HG03520 (cell line): ENCODE data around the gene PRKAG2.

ENCODE experiments used
- ATAC-seq: cut with Tn5 transposase; IDR thresholded peaks from one replicate; pipeline ENCODE4 v1.9.1; 2021; ENCODE audit warnings: mild to moderate bottlenecking, moderate library complexity; ENCODE audit not compliant: unreplicated experiment

The PRKAG2 gene

DNA sequence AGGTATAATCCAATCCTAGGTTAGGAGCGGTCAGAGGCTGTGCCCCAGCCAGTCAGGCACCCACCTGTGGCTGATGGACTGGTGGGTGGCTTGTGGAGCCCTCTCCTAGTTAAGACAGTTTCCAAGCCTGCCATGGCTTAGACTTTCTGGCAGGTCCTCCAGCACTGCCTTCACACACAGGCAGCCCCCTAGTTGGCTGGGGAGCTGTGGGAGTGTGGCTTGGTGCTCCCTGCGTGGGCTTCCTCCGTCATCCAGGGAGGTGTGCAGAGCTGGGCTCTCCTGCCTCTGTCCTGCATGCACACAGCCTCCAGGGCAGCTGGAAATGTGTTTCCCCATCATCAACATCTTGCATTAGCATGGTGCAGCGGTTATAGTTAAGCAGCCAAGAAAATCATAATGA lies 273.0 kb downstream of the PRKAG2 start:
- ATAC-seq, result no peak

DNA sequence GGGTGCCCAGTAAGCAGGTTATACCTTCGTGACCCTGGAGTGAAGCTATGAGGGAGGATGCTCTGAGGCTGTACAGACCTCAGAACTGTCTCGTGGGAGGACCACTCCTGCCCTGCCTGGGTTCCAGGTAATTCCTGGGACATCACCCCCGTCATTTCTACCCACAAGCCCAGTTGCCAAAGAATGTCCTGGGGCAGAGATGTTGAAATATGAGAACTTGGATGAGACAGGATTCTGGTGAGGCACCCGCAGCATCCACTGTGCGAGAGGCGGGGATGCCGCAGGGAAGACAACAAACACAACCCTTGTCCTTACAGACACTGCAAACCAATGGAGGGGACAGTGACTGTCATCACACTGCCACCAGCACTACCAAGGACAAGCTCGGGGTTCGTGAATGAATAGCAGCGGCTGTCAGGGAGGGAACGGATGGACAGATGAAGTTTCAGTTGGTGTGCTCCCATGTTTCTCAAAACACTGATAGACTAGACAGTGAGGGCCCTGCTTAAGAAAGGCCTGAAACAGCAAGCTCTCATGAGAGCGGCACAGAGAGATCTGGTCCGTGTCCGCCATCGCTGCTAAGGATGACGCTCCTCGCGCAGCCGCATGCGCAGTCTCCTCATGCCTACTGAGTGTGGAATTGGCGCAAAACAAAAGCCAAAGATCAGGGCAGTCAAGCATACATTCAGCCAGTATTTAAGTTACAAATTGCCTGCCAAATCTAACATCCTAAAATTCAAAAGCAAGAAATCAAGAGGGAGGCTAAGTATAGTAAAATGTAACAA lies 275.2 kb downstream of the PRKAG2 start:
- no peak for ATAC-seq

- ATAC-seq, result no peak
These were observed 276.6 kb downstream of the PRKAG2 start for GRCh38 chr7:151600331-151600730.

- no peak for ATAC-seq
These were observed 277.3 kb downstream of the PRKAG2 start for GRCh38 chr7:151599401-151600227.

DNA sequence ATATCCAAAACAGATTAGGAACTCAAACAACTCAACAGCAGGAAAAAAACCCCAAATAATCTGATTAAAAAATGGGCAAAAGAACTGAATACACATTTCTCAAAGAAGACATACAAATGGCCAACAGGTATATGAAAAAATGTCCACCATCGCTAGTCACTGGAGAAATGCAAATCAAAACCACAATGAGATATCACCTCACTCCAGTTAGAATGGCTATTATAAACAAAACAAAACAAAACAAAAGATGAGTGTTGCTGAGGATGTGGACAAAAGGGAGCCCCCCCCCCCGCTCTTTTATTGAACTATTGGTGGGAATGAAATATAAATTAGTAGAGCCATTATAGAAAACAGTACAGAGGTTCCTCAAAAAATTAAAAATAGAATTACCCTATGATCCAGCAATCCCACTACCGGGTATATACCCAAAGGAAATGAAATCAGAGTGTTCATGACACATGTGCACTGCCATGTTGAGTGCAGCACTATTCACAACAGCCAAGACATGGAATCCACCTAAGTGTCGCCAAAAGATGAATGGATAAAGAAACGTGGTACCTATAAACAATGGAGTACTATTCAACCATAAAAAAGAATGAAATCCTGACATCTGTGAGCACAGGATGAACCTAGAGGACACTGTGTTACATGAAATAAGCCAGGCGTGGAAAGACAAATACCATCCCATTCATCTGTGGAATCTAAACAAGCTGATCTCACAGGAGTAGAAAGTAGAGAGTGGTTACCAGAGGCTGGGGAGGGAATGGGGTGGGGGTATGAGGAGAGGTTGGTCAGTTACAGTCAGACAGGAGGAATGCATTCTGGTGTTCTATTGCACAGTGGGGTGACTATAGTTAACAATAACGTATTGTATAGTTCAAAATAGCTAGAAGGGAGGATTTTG lies 279.1 kb downstream of the PRKAG2 start:
- no peak for ATAC-seq

DNA sequence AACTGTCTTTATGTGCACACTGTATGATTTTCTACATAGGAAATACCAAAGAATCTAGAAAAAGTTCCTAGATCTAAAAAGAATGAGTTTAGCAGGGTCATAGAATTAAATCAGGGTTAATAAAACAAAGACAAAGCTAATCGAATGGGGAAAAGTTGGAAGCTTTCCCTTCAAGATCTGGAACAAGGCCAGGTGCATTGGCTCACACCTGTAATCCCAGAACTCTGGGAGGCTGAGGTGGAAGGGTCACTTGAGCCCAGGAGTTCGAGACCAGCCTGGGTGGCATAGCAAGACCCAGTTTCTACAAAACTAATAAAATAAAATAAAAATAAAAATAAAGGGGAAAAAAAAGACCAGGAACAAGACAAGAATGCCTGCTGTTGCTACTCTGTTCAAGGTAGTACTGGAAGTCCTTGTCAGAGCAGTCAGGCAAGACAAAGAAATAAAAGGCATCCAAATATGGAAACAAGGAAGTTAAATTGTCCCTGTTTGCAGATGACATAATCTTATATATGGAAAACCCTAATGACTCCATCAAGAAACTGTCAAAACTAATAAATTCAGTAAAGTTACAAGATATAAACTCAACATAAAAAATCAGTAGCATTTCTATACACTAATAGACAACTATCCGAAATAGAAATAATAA lies 281.1 kb downstream of the PRKAG2 start:
- ATAC-seq, result no peak

DNA sequence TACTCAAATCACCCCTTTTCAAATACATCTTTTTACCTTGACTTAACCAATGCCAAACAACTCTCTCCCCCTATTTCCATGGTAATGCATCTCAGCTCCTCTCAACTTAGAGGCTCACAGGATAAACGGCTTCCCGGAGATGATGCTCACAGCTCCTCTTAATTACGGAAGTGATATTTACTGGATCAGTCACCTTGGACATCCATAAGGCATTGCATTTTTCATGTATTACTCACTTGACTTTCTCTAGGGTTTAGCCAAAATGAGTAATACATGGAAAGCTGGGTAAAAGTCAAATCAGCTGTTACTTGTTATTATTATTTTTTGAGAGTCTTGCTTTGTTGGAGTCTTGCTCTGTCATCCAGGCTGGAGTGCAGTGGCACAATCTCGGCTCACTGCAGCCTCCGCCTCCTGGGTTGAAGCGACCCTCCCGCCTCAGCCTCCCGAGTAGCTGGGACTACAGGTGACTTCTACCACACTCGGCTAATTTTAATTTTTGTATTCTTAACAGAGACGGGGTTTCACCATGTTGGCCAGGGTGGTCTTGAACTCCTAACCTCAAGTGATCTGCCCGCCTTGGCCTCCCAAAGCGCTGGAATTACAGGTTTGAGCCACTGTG lies 283.9 kb downstream of the PRKAG2 start:
- ATAC-seq, result no peak

DNA sequence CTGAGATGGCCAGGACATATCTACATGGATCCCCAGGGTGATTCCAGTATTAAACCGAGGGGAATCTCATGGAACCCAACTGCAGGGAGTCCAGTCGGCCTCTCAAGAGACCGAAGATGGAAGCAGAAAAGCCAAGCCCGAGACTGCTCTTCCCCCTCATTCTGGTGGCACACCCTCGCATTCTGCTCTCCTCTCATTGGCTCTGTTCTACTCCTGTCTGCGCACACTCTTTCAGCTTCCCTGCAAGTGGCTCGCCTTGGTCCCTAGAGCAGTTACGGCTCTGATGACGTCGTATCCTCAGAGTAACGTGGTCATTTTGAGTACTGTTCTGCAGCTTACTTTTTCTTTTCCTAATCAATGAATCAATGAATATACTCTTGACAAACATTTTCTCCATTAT lies 284.6 kb downstream of the PRKAG2 start:
- no peak for ATAC-seq

- ATAC-seq, result no peak
These were observed 285.0 kb downstream of the PRKAG2 start for GRCh38 chr7:151591866-151592265.

DNA sequence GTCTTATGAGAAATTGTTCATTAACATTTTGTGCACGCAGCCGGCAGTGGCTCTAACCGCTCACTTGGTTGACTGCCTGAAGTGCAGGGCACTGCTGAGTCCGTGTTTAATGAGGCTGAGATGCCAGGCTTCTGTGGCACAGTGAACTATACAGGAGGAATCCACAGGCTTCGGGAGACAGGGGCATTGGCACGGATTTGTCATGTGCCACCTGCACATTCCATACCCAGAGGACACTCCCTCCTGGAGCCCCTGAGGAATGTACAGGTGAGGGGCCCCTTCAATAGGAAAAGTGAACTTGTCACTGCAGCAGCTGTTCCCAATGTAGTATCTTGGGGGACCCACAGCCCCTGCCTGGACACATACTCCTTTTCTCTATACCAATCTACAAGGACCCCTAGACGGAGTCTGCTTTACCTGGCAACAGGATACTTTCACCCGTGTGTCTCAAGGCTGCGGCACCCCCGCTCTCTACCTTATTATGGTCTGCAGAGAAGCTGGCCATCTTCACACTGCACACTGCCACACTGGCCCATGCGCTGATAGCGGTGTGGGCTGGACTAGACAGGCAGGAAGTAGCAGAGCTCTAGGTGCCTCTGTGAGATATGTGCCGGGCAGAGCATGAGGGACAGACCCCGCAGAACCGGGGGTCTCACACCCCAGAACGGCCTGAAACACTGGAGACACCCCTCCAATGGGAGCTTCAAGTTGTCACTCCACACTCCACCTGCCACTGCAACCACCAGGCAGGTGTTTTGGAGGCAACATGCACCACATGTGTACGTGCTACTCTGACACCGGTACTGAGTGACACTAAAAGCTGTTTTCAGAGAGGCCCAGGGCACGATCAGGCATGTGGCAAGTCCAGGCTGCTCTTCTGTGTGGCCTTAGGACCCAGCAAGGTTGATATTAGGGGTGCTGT lies 285.8 kb downstream of the PRKAG2 start:
- ATAC-seq, result no peak

GRCh38 chr7:151590071-151590849 lies 286.7 kb downstream of the PRKAG2 start:
- peak; percentile 71 for ATAC-seq

DNA sequence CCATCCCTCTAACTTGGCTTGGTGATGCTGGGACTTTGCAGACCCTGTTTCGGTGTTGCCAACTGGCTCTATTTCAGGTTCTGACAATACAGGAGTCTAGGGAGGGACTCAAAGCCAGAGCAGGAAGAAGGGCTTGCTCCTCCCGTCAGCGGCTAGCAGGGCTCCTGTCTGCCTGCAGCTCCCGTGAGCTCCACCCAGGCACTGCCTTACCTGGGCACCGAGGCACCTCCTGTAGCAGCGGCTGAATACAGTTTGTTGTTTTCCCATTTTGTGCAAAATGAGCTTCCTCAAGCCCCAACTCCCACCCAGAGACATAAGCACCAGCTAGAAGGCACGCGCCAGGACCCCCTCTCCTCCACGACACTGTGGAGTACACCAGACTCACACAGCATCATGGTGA lies 287.9 kb downstream of the PRKAG2 start:
- no peak for ATAC-seq

- ATAC-seq, result no peak
These were observed 290.2 kb downstream of the PRKAG2 start for GRCh38 chr7:151586531-151587260.

GRCh38 chr7:151585744-151586393 lies 291.0 kb downstream of the PRKAG2 start:
- ATAC-seq, result no peak

DNA sequence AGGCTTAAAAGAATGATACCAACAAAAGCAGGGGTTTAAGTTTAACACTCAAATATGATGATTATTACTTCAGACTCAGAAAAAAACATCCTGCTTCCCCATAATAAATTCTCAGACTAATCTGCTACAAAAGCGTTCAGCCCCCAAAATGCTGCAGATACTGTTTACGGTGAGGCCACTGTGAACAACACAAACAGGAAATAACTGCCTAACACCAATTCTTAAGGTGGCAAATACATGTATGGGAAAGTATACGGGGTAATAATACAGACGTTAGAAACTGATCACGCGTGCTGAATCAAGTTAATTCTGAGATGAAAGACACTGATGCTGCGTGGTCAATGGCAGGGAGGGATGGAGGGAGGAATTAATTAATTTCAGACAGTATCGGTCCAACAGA lies 295.2 kb downstream of the PRKAG2 start:
- ATAC-seq, result no peak

DNA sequence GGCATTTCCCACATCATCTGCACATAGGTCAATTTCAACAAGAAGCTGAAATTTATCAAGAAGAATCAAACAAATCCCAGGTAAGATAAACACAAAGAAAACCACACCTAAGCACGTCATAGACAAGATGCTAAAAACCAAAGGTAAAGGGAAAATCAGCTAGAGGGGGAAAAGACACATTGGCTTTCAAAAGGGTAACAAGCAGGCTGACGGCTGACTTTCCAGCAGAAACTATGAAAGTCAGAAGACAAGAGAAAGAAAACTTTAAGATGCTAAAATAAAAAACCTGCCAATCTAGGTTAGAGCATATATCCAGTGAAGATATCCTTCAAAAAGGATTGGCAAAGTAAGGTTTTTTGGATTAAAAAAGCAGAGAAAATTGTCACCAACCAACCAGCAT lies 297.3 kb downstream of the PRKAG2 start:
- ATAC-seq, result no peak

DNA sequence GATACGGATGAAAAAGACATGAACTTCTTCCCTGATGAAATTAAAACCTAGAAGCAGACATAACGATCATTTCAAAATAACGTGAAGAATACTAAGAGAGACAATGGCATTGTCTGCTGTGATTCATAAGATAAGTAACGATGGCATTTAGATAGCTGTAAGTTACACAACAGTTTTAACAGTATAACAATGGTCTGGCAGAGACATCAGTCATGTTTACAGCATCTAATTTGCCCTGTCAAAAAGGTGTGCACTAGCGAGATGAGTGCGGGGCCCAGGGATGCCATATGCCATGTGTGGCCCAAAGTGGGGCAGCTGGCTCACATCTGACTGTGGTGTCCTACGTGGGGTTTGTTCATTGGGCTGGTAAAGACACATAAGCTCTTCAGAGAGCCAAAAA lies 301.5 kb downstream of the PRKAG2 start:
- ATAC-seq, result no peak
